ENCODE data around the gene SALL3.

SALL3 gene

GRCh38 chr18:78980279-78980771, 707 bp downstream of the SALL3 start:
- DNase-seq (ENCODE audit: low read depth in 2 of 2), result no peak

GRCh38 chr18:78980777-78981380, 1.3 kb downstream of the SALL3 start:
- no peak for DNase-seq (ENCODE audit: low read depth in 2 of 2)

GRCh38 chr18:78981394-78981831, 1.8 kb downstream of the SALL3 start:
- no peak for DNase-seq (ENCODE audit: low read depth in 2 of 2)

GRCh38 chr18:78981989-78982620, 2.5 kb downstream of the SALL3 start:
- no peak for DNase-seq (ENCODE audit: low read depth in 2 of 2)

- no peak for DNase-seq (ENCODE audit: low read depth in 2 of 2)
Observed at GRCh38 chr18:78983512-78983911, 3.9 kb downstream of the SALL3 start.

DNA sequence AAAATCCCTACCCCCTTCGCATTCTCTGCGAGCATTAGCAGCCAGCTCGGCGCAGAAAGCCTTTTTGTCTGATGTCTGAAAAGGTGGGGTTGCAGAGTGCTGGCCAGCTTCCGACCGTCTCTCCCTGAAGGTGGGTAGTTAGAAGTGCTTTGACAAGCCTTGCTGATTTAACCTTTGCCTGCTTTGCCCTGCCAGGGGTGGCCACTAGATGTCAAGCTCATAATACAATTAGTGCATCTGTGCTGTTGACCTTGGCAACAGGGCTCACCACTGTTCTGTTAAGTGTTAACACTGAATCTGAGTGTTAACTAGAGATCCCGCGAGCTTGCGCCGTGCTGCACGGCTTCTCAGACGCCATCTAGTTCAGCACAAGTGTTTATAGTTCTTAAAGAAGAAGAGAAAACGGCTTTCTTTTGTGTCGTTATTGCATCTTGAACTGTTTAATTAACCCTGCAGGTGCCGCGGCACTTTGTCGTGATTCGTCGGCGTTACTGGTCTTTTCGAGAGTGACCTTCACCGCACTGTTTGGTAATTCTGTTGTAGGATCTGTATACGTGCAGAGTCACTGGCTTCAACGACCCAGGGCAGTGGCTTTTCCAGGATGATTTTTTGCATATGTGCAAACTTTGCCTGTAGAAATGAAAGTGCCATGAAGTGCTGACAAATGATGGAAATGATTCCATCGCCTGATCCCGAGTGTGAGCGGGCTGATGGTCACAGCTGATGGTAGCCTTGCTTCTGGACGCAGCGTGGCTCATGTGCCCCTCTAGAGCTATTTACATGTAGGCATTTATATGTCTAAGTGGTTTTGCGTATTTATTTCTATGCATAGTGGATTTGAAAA, 5.5 kb downstream of the SALL3 start:
- DNase-seq (ENCODE audit: low read depth in 2 of 2), result no peak

DNA sequence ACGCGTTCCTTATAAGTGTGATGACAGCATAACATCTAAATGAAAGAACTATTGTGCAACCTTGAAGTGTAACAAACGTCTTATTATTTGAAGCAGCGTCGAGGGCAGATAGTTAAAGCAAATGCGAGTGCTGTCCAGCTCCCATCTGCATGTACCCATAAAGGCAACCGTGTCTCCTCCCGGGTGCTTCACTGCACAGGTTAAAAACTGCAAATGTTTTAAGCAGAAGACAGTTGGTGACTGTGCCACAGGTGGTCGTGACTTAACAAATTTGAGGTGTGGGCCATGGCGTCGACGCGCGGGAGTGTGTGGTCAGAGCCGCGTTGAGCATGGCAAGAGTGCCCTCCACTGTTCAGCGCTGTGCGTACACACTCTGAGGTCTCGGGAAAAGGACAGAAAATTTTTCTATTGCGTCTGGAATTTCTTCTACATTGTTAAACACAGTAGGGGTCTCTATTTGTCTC, 6.4 kb downstream of the SALL3 start:
- no peak for DNase-seq (ENCODE audit: low read depth in 2 of 2)

- DNase-seq (ENCODE audit: low read depth in 2 of 2), result no peak
Observed at GRCh38 chr18:78991446-78991845, 11.8 kb downstream of the SALL3 start.

- DNase-seq (ENCODE audit: low read depth in 2 of 2), result no peak
Observed at GRCh38 chr18:78992041-78993011, 12.7 kb downstream of the SALL3 start.

GRCh38 chr18:78993014-78993926, 13.7 kb downstream of the SALL3 start:
- no peak for DNase-seq (ENCODE audit: low read depth in 2 of 2)

- DNase-seq (ENCODE audit: low read depth in 2 of 2), result no peak
Observed at GRCh38 chr18:78994000-78994399, 14.4 kb downstream of the SALL3 start.

- DNase-seq (ENCODE audit: low read depth in 2 of 2), result no peak
Observed at GRCh38 chr18:78994531-78994930, 14.9 kb downstream of the SALL3 start.

DNA sequence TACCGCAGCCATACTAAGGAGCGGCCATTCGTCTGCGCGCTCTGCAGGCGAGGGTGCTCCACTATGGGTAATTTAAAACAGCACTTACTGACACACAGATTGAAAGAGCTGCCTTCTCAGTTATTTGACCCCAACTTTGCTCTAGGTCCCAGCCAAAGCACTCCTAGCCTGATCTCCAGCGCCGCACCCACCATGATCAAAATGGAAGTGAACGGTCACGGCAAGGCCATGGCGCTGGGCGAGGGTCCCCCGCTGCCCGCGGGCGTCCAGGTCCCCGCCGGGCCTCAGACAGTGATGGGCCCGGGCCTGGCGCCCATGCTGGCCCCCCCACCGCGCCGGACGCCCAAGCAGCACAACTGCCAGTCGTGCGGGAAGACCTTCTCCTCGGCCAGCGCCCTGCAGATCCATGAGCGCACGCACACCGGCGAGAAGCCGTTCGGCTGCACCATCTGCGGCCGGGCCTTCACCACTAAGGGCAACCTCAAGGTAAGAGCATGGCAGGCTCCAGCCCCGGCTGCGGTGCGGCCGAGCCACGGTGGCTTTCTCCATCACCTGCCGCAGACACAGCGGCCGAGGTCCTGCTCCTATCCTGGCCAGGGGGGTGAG, 15.5 kb downstream of the SALL3 start:
- DNase-seq (ENCODE audit: low read depth in 2 of 2), result no peak

GRCh38 chr18:78995740-78996395, 16.2 kb downstream of the SALL3 start:
- no peak for DNase-seq (ENCODE audit: low read depth in 2 of 2)

- no peak for DNase-seq (ENCODE audit: low read depth in 2 of 2)
Observed at GRCh38 chr18:78996741-78997490, 17.3 kb downstream of the SALL3 start.

DNA sequence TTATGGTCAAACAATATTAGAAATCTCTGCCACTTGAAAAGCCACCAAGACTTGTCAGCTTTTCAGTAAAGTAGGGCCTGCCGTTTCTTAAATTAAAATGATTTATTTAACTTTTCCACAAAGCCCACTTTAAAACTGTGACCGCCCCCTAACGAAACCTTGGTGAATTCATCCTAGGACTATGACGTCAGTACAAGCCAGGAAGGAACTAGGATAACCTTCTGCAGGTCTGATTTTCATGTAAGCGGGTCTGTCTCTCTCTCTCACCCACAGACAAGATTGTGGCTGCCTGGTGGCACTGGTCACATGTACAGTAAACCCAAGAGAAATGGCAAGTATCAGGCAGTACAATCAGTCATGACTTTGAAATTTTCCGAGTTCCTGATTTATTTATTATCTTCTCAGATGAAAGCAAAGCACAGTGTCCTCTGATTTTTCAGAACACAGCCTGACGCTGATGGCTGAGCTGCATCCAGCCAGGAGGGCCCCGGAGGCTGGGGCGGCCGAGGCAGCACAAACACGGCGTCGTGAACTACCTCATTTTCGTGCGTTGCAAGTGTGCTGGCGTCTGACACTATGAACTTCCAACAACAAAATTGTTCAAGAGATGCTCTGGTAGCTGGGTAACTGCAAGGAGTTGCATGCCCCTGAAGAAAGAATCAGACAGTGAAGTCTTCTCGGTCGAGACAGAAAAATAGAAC, 18.9 kb downstream of the SALL3 start:
- no peak for DNase-seq (ENCODE audit: low read depth in 2 of 2)

DNA sequence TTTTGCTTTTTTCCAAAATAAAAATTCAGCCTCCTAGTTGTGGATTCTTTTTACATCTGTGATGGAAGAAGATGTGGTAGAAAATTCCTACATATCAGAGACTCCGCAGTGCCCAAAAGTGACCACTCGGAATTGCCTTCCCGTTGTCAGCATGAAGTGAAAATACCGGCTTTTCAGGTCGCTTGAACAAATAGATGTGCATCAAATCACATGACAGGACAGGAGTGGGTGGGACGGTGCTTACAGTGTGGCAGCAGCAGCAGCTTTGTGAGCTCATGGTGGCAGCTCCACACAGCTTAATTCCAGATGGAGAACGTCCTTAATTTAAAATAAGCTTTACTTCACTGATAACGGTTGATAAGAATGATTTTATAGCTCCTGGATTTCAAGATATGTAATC, 20.3 kb downstream of the SALL3 start:
- DNase-seq (ENCODE audit: low read depth in 2 of 2), result no peak

DNA sequence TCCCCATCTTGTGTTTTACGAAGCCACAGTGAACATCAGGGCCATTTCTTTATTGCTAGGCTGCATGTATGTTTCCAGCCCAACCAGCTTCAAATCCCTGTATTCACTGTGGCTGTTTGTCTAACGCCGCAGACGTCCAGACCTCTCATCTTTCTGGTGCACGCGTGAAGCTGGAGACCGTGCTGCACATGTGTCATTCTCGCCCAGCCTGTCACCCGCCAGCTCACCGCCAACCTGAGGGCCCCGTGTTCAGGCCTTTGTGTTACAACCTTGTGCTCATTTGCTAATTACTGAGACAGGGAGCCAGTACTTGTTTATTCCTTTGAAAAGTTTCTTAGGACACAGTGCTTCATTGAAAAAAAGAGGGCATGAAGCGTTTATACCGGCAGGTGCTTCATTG, 21.4 kb downstream of the SALL3 start:
- DNase-seq (ENCODE audit: low read depth in 2 of 2), result no peak
